ENCODE measurements around the gene DNASE1L2. TPM values are rescaled to one million over a fixed set of nuclear protein-coding genes. Genes with fewer than 3 reads are reported as not detected.

The DNASE1L2 gene
- total RNA-seq, 1 donor from 2014 or later, result 0.21 TPM

DNA sequence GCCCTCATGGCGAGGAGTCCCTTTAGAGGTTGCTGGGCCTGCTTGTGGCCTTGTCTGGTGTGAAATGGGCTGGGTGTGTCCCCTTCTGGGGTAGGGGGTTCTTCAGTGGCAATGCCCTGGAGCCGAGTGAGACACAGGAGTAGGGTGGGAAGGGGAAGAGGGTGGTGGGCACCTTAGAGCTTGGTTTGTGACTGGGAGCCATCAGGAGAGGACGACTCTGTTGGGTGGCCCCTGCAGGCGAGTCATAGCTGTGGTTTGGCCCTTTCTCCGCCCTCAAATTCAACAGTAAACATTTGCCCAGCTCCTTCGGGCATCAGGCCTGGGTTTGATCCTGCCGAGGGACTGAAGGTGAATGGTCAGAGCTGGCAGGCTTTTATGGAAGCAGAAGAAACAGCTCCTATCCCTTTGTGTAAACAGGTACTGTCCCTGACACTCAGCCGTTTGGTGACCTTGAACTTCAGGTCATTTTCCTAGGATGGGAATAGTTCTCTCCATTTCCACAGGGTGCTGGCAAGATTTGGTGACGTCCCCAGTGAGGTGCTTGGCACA is 9.9 kb upstream of the DNASE1L2 start:
- no peak overlapping the region for H3K4me3 ChIP-seq (ENCODE audit: low read depth, low read length)
- TF ChIP-seq, protein P1, sequence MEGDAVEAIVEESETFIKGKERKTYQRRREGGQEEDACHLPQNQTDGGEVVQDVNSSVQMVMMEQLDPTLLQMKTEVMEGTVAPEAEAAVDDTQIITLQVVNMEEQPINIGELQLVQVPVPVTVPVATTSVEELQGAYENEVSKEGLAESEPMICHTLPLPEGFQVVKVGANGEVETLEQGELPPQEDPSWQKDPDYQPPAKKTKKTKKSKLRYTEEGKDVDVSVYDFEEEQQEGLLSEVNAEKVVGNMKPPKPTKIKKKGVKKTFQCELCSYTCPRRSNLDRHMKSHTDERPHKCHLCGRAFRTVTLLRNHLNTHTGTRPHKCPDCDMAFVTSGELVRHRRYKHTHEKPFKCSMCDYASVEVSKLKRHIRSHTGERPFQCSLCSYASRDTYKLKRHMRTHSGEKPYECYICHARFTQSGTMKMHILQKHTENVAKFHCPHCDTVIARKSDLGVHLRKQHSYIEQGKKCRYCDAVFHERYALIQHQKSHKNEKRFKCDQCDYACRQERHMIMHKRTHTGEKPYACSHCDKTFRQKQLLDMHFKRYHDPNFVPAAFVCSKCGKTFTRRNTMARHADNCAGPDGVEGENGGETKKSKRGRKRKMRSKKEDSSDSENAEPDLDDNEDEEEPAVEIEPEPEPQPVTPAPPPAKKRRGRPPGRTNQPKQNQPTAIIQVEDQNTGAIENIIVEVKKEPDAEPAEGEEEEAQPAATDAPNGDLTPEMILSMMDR (IDR thresholded peaks at IDR 0.05; ENCODE audit: insufficient read depth, low read length, poor library complexity, severe bottlenecking), result no peak
- no peaks in the 10 kb centered on the region for H3K36me3 ChIP-seq (ENCODE audit: control insufficient read depth, insufficient read depth, low read length)
- DNase-seq (ENCODE audit: low read depth), result no peak
- H3K27me3 ChIP-seq (ENCODE audit: control insufficient read depth, insufficient read depth, low read length), result no peaks in the 10 kb centered on the region

DNA sequence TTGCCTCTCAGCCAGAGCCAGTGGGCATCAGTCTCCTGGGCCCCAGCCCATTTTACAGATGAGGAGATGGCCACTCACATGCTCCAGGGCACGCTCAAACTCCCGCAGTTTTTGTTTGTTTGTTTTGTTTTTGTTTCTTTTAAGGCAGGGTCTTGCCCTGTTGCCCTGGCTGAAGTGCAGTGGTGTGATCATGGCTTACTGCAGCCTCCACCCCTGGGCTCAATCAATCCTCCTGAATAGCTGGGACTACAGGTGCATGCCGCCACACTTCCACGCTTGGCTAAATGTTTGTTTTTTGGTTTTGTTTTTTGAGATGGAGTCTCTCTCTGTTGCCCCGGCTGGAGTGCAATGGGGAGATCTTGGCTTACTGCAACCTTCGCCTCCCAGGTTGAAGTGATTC is 9.3 kb upstream of the DNASE1L2 start:
- no peak for DNase-seq (ENCODE audit: low read depth)

DNA sequence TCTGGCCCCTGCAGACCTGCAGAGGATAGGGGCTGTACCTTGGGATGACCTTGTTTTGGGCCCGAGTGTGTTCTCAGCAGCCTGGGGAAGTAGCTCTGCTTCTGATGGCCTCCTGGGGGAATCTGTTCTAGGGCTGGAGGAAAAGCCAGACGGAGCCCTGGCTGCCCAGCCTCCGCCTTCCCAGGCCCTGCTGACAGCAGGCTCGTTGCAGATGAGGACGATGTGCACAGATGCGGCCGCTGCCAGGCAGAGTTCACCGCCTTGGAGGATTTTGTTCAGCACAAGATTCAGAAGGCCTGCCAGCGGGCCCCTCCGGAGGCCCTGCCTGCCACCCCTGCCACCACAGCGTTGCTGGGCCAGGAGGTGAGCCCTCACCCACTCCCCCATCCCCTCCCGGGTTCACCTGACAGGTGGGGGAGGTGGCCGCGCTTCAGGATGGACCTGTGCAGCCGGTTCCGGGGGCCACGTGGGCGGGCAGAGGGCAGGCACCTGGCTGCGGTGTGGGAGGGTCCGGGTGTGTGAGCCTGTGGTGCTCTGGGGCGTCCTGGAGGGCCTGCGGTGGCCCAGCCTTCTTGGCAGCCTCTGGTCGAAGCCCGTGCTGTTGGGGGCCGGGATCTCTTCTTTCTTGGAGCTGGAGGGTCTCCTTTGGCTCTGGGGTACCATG is 8.0 kb upstream of the DNASE1L2 start:
- Histone ChIP-seq H3K27me3 (ENCODE audit: control insufficient read depth, insufficient read depth, low read length) (no peaks in the 10 kb centered on the region), H3K36me3 (ENCODE audit: control insufficient read depth, insufficient read depth, low read length) (no peaks in the 10 kb centered on the region), H3K4me3 (ENCODE audit: low read depth, low read length) (no peak overlapping the region)
- TF ChIP-seq, protein P1 (IDR thresholded peaks at IDR 0.05; ENCODE audit: insufficient read depth, low read length, poor library complexity, severe bottlenecking), result no peak
- no peak for DNase-seq (ENCODE audit: low read depth)

More for the DNA sequence above, 9.3 kb upstream of the DNASE1L2 start:
- H3K4me3 ChIP-seq (ENCODE audit: low read depth, low read length), result no peak overlapping the region
- TF ChIP-seq, protein P1 (IDR thresholded peaks at IDR 0.05; ENCODE audit: insufficient read depth, low read length, poor library complexity, severe bottlenecking), result no peak
- H3K36me3 ChIP-seq (ENCODE audit: control insufficient read depth, insufficient read depth, low read length), result no peaks in the 10 kb centered on the region
- H3K27me3 ChIP-seq (ENCODE audit: control insufficient read depth, insufficient read depth, low read length), result no peaks in the 10 kb centered on the region

DNA sequence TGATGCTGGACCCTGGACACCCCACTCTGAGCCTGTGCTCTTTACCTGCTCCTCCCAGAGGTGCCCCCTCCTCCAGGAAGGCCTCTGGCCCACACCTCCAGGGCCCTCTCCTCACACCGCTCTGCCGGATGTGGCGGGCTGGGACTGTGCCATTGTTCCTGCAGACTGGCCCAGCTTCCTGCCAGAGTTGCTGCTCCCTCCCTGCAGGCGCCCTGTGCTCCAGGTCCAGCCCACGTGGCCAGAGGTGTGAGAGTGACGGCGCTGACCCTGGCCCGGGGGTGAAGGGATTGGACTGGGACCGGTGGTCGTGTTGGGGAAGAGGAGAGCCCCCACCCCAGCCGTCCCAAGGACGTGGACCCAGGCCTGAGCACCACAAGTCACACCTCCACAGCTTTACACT is 7.2 kb upstream of the DNASE1L2 start:
- TF ChIP-seq, protein P1 (IDR thresholded peaks at IDR 0.05; ENCODE audit: insufficient read depth, low read length, poor library complexity, severe bottlenecking), result no peak
- Histone ChIP-seq H3K27me3 (ENCODE audit: control insufficient read depth, insufficient read depth, low read length) (no peaks in the 10 kb centered on the region), H3K4me3 (ENCODE audit: low read depth, low read length) (no peak overlapping the region), H3K36me3 (ENCODE audit: control insufficient read depth, insufficient read depth, low read length) (no peaks in the 10 kb centered on the region)
- DNase-seq (ENCODE audit: low read depth), result no peak

DNA sequence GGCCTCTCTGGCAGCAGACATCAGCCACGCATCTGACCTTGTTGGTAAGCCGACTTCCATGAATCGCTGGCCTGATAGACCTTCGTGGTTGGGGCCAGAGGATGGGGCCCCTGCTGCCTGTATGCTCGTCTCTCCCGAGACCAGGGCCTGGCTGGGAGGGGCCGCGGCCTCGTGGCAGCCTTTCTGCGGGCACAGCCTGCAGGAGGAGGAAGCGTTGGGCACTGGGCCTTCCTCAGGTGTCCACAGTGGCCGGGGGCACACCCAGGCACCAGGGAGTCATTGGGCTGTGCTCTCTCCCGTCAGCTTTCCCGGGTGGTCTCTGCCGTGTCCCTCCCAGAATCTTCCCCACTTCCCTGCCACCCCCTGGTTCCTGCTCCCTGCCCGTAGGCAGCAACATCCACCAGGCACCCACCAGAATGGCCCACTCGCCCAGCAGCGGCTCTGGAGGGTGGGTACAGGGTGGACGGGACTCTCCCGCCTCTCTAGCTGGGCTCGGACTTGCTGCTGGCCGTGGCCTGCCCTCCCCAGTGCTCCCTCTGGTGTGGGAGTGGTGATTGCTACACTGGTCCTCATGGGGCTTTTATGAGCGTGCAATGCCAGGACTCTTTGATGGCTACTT is 6.5 kb upstream of the DNASE1L2 start:
- H3K27me3 ChIP-seq (ENCODE audit: control insufficient read depth, insufficient read depth, low read length), result no peaks in the 10 kb centered on the region
- TF ChIP-seq, protein P1 (IDR thresholded peaks at IDR 0.05; ENCODE audit: insufficient read depth, low read length, poor library complexity, severe bottlenecking), result no peak
- H3K4me3 ChIP-seq (ENCODE audit: low read depth, low read length), result no peak overlapping the region
- no peaks in the 10 kb centered on the region for H3K36me3 ChIP-seq (ENCODE audit: control insufficient read depth, insufficient read depth, low read length)
- DNase-seq (ENCODE audit: low read depth), result no peak
